Subcutaneous abdominal adipose tissue (tissue), 5 donors: Measurements from ENCODE around the gene PIK3C2G.

Source experiments
- H3K27ac ChIP-seq: one replicate; pipeline ENCODE4 v1.7.0; 2013; ENCODE audit warnings: low read depth, mild to moderate bottlenecking, inconsistent platforms, low read length, moderate library complexity
- H3K27me3 ChIP-seq, 5 donors: one replicate each; pipeline ENCODE4 v1.7.0; 2013; ENCODE audit warnings: low read length in 5 of 5, inconsistent platforms in 1 of 5; ENCODE audit not compliant: control insufficient read depth in 5 of 5, insufficient read depth in 4 of 5
- H3K36me3 ChIP-seq, 5 donors: one replicate each; pipeline ENCODE4 v1.7.0; 2013; ENCODE audit warnings: low read length in 5 of 5; ENCODE audit not compliant: control insufficient read depth in 5 of 5, insufficient read depth in 5 of 5
- H3K4me1 ChIP-seq, 5 donors: one replicate each; pipeline ENCODE4 v1.7.0; 2013; ENCODE audit warnings: low read length in 5 of 5, mild to moderate bottlenecking in 3 of 5, moderate library complexity in 1 of 5; ENCODE audit not compliant: control insufficient read depth in 5 of 5, insufficient read depth in 5 of 5
- H3K4me3 ChIP-seq, 5 donors: one replicate each; pipeline ENCODE4 v1.7.0; 2013; ENCODE audit warnings: low read length in 5 of 5, low read depth in 1 of 5
- H3K9ac ChIP-seq, 5 donors: one replicate each; pipeline ENCODE4 v1.7.0; 2013; ENCODE audit warnings: low read length in 5 of 5, mild to moderate bottlenecking in 4 of 5, moderate library complexity in 3 of 5
- H3K9me3 ChIP-seq, 5 donors: one replicate each; pipeline ENCODE4 v1.7.0; 2013; ENCODE audit warnings: low read length in 5 of 5; ENCODE audit not compliant: control insufficient read depth in 5 of 5
- donor health status: healthy.
- donor health status: healthy.
- donor health status: healthy.
- donor health status: healthy.
- donor health status: healthy.

The PIK3C2G gene

GRCh38 chr12:18653465-18653864, 392.1 kb downstream of the PIK3C2G start:
- Histone ChIP-seq H3K36me3 (no peaks in the 10 kb centered on the region), H3K4me3 (no peak overlapping the region), H3K27ac (no peak overlapping the region), H3K9me3 (no peaks in the 10 kb centered on the region), H3K27me3 (no peaks in the 10 kb centered on the region), H3K9ac (no peak overlapping the region), H3K4me1 (no peaks in the 10 kb centered on the region)

- no peaks in the 10 kb centered on the region for H3K36me3 ChIP-seq
- no peak overlapping the region for H3K9ac ChIP-seq
- no peaks in the 10 kb centered on the region for H3K9me3 ChIP-seq
- no peaks in the 10 kb centered on the region for H3K27me3 ChIP-seq
- H3K27ac ChIP-seq: no peak overlapping the region
- H3K4me1 ChIP-seq: no peaks in the 10 kb centered on the region
- H3K4me3 ChIP-seq: no peak overlapping the region
These were observed 394.0 kb downstream of the PIK3C2G start for GRCh38 chr12:18655351-18655750.

- Histone ChIP-seq H3K4me1 (no peaks in the 10 kb centered on the region), H3K4me3 (no peak overlapping the region), H3K9me3 (peaks cover 0 to 5% (median 0%) of the 10 kb centered on the region in 5 donors), H3K9ac (no peak overlapping the region), H3K27ac (no peak overlapping the region), H3K27me3 (no peaks in the 10 kb centered on the region), H3K36me3 (no peaks in the 10 kb centered on the region)
These were observed 396.9 kb downstream of the PIK3C2G start for GRCh38 chr12:18658179-18658578.

- Histone ChIP-seq H3K9me3 (peaks cover 0 to 5% (median 0%) of the 10 kb centered on the region in 5 donors), H3K4me3 (no peak overlapping the region)
These were observed 397.5 kb downstream of the PIK3C2G start for GRCh38 chr12:18658829-18659228.

GRCh38 chr12:18676141-18676540, 414.8 kb downstream of the PIK3C2G start:
- Histone ChIP-seq H3K36me3 (no peaks in the 10 kb centered on the region), H3K4me1 (no peaks in the 10 kb centered on the region), H3K4me3 (no peak overlapping the region), H3K9ac (no peak overlapping the region), H3K27me3 (no peaks in the 10 kb centered on the region), H3K9me3 (no peaks in the 10 kb centered on the region), H3K27ac (no peak overlapping the region)

More at GRCh38 chr12:18658829-18659228, 397.5 kb downstream of the PIK3C2G start:
- Histone ChIP-seq H3K27me3 (no peaks in the 10 kb centered on the region), H3K9ac (no peak overlapping the region), H3K27ac (no peak overlapping the region), H3K36me3 (no peaks in the 10 kb centered on the region), H3K4me1 (no peaks in the 10 kb centered on the region)

GRCh38 chr12:18676996-18677588, 415.8 kb downstream of the PIK3C2G start:
- H3K4me1 ChIP-seq: no peaks in the 10 kb centered on the region
- H3K27me3 ChIP-seq: no peaks in the 10 kb centered on the region
- H3K36me3 ChIP-seq: no peaks in the 10 kb centered on the region
- no peak overlapping the region for H3K9ac ChIP-seq
- no peak overlapping the region for H3K27ac ChIP-seq
- no peak overlapping the region for H3K4me3 ChIP-seq
- no peaks in the 10 kb centered on the region for H3K9me3 ChIP-seq

GRCh38 chr12:18681818-18682217, 420.5 kb downstream of the PIK3C2G start:
- Histone ChIP-seq H3K9me3 (no peaks in the 10 kb centered on the region), H3K4me1 (peaks cover 0 to 8% (median 0%) of the 10 kb centered on the region in 5 donors), H3K27ac (no peak overlapping the region), H3K27me3 (no peaks in the 10 kb centered on the region), H3K4me3 (no peak overlapping the region), H3K36me3 (no peaks in the 10 kb centered on the region), H3K9ac (no peak overlapping the region)

GRCh38 chr12:18683327-18684013, 422.2 kb downstream of the PIK3C2G start:
- peaks cover 0 to 8% (median 0%) of the 10 kb centered on the region in 5 donors for H3K4me1 ChIP-seq
- H3K27ac ChIP-seq: no peak overlapping the region
- H3K36me3 ChIP-seq: no peaks in the 10 kb centered on the region
- H3K9ac ChIP-seq: no peak overlapping the region
- H3K27me3 ChIP-seq: no peaks in the 10 kb centered on the region
- no peak overlapping the region for H3K4me3 ChIP-seq
- no peaks in the 10 kb centered on the region for H3K9me3 ChIP-seq

- Histone ChIP-seq H3K9me3 (no peaks in the 10 kb centered on the region), H3K4me3 (no peak overlapping the region), H3K27ac (peak overlapping the region; percentile 62), H3K4me1 (peaks cover 0 to 8% (median 0%) of the 10 kb centered on the region in 5 donors), H3K27me3 (no peaks in the 10 kb centered on the region), H3K9ac (no peak overlapping the region), H3K36me3 (no peaks in the 10 kb centered on the region)
These were observed 423.1 kb downstream of the PIK3C2G start for GRCh38 chr12:18684430-18684829.

- no peaks in the 10 kb centered on the region for H3K9me3 ChIP-seq
- no peak overlapping the region for H3K9ac ChIP-seq
- H3K4me1 ChIP-seq: no peaks in the 10 kb centered on the region
- no peaks in the 10 kb centered on the region for H3K36me3 ChIP-seq
- no peaks in the 10 kb centered on the region for H3K27me3 ChIP-seq
- no peak overlapping the region for H3K27ac ChIP-seq
- H3K4me3 ChIP-seq: no peak overlapping the region
These were observed 428.5 kb downstream of the PIK3C2G start for GRCh38 chr12:18689771-18690170.
